Tibial nerve (tissue), 3 donors: Measurements from ENCODE around the gene LAMP5.

Source experiments
- POLR2A ChIP-seq, 2 donors: fragments of 450-650 bp; IDR thresholded peaks; one replicate each; pipeline ENCODE4 v1.6.1; 2017; ENCODE audit warnings: antibody characterized with exemption in 2 of 2, mild to moderate bottlenecking in 2 of 2, moderate library complexity in 2 of 2
- TF ChIP-seq, protein P1 (sequence below), 5 experiments: fragments of 200-600 bp in 3 of 5; fragments of 450-650 bp in 2 of 5; sonication (generic) in 3 of 5; IDR thresholded peaks; one replicate each; pipeline ENCODE4 v1.5.1; 2016 to 2019; ENCODE audit warnings: antibody characterized with exemption in 5 of 5, mild to moderate bottlenecking in 3 of 5, moderate library complexity in 2 of 5

DNA sequence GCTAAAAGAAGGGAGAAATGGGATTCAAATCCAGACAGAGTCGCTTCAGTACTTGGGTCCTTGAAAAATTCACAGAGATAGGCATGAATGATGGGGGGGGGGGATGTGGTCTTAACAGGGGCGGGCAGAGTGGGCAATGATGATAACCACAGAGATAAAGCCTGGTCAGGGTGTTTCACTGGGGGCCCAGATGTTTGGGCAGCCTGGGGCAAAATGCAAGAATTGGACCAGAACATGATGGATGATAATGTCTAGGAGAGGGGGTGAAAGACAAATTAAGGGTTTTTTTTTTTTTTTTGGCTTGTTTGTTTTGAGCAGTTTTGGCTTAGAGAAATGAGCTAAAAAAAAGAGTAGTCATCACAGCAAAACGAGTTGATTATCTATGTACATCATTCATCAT, 57.4 kb downstream of the LAMP5 start:
- TF ChIP-seq, protein P1, sequence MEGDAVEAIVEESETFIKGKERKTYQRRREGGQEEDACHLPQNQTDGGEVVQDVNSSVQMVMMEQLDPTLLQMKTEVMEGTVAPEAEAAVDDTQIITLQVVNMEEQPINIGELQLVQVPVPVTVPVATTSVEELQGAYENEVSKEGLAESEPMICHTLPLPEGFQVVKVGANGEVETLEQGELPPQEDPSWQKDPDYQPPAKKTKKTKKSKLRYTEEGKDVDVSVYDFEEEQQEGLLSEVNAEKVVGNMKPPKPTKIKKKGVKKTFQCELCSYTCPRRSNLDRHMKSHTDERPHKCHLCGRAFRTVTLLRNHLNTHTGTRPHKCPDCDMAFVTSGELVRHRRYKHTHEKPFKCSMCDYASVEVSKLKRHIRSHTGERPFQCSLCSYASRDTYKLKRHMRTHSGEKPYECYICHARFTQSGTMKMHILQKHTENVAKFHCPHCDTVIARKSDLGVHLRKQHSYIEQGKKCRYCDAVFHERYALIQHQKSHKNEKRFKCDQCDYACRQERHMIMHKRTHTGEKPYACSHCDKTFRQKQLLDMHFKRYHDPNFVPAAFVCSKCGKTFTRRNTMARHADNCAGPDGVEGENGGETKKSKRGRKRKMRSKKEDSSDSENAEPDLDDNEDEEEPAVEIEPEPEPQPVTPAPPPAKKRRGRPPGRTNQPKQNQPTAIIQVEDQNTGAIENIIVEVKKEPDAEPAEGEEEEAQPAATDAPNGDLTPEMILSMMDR (IDR thresholded peaks at IDR 0.05) = no peak
- TF ChIP-seq POLR2A (IDR thresholded peaks at IDR 0.05) = no peak
